LNCAP (cell line): Measurements from ENCODE around the gene SLC7A1.

Experiments
- TF ChIP-seq, protein P1 (sequence below): fragments of 450-650 bp; IDR thresholded peaks from 2 replicates; pipeline ENCODE4 v1.5.1; 2017; ENCODE audit warnings: mild to moderate bottlenecking

SLC7A1 gene

DNA sequence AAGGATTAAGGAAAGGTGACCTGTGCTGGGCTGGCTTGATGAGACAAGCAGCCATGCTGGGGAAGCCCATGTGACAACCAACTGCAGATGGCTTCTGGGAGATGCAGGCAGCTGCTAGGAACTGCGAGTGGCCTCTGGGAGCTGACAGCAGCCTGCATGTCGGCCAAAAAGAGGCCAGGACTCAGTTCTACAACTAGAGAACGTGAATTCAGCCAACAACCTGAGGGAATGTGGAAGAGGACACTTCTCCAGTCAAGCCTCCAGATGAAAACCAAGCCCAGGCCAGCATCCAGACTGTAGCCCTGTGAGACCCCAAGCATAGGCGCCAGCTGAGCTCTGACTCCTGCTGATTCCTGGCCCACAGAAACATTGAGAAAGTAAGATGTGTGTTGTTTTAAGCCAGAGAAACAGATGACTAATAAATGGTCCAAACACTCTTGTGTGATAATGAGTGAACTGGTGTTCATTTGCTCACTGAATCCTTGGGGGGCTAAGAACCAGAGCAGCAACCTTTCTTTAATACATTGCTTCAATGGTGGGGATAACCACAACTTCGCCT lies 45.0 kb downstream of the SLC7A1 start:
- TF ChIP-seq, protein P1, sequence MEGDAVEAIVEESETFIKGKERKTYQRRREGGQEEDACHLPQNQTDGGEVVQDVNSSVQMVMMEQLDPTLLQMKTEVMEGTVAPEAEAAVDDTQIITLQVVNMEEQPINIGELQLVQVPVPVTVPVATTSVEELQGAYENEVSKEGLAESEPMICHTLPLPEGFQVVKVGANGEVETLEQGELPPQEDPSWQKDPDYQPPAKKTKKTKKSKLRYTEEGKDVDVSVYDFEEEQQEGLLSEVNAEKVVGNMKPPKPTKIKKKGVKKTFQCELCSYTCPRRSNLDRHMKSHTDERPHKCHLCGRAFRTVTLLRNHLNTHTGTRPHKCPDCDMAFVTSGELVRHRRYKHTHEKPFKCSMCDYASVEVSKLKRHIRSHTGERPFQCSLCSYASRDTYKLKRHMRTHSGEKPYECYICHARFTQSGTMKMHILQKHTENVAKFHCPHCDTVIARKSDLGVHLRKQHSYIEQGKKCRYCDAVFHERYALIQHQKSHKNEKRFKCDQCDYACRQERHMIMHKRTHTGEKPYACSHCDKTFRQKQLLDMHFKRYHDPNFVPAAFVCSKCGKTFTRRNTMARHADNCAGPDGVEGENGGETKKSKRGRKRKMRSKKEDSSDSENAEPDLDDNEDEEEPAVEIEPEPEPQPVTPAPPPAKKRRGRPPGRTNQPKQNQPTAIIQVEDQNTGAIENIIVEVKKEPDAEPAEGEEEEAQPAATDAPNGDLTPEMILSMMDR: no peak

DNA sequence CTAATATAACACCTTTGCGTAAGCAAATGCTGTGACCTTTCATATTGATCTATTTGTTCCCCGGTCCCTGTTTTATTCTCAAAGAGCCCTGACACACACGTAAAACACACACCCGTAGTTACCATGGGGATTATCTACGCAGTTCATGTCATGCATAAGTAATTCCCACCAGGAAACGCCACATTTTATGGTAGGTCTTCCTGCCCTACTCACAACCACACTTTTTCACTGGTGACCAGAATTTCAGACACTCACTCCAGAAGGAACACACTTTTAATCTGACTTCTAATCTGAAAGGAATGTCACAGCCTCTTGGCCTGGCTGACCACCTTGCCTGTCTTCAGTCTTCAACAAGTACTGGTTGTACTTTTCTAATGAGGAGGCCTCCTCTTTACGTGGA lies 46.8 kb downstream of the SLC7A1 start:
- TF ChIP-seq, protein P1: no peak

DNA sequence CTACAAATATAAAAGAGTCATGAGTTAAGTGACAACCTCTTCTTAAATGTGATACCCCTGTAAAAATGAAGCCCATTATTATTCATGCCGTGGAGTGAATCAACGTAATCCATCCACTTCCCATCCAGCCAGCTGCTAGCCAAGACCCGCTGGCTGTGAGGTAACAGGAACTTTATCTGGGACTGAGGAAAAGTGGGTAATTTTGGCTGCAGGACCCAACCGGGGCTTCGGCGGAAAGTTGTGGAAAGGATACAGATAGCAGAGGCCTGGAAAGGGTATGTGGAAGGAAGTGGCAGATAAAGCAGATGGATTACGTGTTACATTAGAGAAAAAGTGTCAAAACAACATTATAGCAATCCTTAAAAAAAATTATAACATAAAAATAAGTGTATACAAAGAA lies 48.3 kb downstream of the SLC7A1 start:
- TF ChIP-seq, protein P1: no peak

DNA sequence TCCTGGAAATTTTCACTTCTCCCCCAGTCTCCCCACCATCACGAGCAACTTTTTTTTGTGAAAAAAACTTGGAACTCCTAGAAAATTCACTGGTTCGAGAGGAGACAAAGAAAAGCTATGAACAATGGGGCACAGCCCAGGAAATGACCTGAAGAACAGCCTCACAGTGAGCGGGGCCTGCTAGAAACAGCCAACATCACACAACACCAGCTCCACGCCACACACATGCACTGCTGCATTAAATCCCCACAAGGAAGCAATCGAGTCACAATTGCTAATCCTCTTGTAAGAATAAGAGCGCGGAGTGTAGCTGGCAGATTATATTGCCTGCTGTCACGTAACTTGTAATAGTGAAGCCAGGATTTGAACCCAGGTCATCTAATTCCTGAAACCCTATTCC lies 48.8 kb downstream of the SLC7A1 start:
- TF ChIP-seq, protein P1: no peak

DNA sequence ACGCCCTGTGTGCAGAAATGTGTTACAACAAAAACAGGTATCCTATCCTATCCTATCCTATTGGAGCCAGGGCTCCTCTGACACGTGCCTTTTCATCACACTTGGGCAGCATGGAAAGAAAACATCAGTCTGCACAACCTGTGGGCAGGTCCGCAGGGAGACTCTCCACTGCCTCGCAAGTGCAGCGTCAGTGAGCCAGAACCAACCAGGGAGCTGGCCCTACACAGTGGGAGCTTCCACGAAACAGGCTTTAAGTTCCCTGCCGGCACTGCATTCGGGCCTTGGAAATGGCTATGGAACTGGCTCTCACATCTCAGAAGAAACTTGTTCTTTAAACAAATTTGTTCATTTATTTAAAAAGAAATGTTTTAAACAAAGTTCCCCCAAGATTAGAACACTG lies 49.5 kb downstream of the SLC7A1 start:
- TF ChIP-seq, protein P1: no peak

DNA sequence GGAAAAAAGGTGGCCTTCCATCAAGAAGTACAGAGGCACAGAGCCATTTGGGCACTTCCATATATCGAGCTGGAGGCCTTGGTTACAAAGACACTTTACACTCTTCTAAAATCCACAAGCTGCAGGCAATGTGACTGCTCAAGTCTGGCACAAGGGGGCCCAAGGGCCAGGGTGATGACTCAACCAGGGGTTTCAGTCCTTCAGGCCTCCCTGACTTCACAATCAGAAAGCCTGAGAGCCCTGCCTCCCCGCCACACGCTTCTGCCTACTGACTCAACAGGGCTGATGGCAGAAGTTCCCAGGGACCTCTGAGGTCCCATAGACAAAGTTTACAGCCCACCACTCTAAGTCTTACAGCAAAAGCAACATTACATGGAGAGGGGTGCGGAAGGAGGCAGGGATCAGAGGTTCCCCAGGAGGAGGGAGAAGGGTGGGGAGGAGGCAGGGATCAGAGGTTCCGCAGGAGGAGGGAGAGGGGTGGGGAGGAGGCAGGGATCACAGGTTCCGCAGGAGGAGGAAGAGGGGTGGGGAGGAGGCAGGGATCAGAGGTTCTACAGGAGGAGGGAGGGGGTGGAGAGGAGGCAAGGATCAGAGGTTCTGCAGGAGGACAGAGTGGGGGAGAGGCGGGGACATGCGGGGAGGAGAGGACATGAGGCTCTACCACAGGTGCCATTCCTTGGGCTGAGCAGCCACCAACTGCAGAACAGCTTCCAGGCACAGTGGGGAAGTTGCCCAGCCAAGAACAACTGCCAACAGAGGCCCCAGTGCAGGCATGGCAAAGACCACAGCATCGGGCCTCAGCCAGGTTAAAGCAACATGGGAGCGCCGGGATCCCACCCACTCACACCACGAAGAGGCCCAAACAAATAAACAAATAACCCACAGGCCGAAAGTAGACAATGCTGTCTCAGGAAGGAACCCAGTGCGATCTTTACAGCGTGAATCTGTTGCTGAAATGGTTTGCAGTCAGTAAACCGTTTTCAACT lies 52.0 kb downstream of the SLC7A1 start:
- TF ChIP-seq, protein P1: no peak

DNA sequence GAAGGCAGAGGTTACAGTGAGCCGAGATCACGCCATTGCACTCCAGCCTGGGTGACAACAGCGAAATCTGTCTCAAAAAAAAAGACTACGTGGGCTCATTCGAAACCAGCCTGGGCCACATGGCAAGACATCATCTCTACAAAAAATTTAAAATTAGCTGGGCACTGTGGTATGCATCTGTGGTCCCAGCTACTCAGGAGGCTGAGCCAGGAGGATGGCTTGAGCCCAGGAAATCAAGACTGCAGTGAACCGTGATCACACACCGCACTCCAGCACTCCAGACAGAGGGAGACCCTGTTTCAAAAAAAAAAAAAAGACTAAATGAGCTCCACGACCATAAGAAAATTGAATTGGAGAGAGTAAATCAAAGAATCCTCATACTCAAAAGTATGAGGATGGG lies 53.1 kb downstream of the SLC7A1 start:
- TF ChIP-seq, protein P1: no peak
